ENCODE measurements around the gene TBCA. TPM values are rescaled to one million over a fixed set of nuclear protein-coding genes. Genes with fewer than 3 reads are reported as not detected.
"Not testable (repeated sequence)": the region's sequence is repeated elsewhere in the genome, so short reads cannot be mapped to it uniquely, and the experiment has no call there.

TBCA gene
- total and polyA plus RNA-seq, 8 donors = 33.3 to 328 (median 127) TPM

GRCh38 chr5:77758141-77758938 is 17.8 kb downstream of the TBCA start:
- no peak overlapping the region for H3K4me3 ChIP-seq
- no peak for DNase-seq
- 84 to 92% (median 90%) methylated on average over 10 of the region's 10 CpGs for WGBS, 5 donors
- peaks cover 0 to 2% (median 0%) of the 10 kb centered on the region in 4 donors for H3K9me3 ChIP-seq
- H3K27ac ChIP-seq = no peak overlapping the region
- no peak for TF ChIP-seq EP300 (IDR thresholded peaks at IDR 0.05)
- TF ChIP-seq POLR2AphosphoS5 (IDR thresholded peaks at IDR 0.05) = no peak
- TF ChIP-seq POLR2A (IDR thresholded peaks at IDR 0.05) = no peak
- no peak for TF ChIP-seq CTCF (IDR thresholded peaks at IDR 0.05)
- no peaks in the 10 kb centered on the region for H3K27me3 ChIP-seq
- intact Hi-C loops (cut with DNase I; ENCODE audit: low total_unique reads) = no loop called here
- H3K36me3 ChIP-seq = no peaks in the 10 kb centered on the region
- peaks cover 0 to 41% (median 14%) of the 10 kb centered on the region in 4 donors for H3K4me1 ChIP-seq

GRCh38 chr5:77751328-77752023 is 24.7 kb downstream of the TBCA start:
- no peaks in the 10 kb centered on the region for H3K27me3 ChIP-seq

GRCh38 chr5:77750928-77751327 is 25.2 kb downstream of the TBCA start:
- DNase-seq; H3K27ac ChIP-seq; intact Hi-C loops (cut with DNase I; ENCODE audit: low total_unique reads); H3K27me3 ChIP-seq; H3K9me3 ChIP-seq; H3K36me3 ChIP-seq; H3K4me3 ChIP-seq: not testable (repeated sequence)
- 82 to 96% (median 91%) methylated on average over 6 of the region's 6 CpGs for WGBS, 5 donors
- peaks cover 0 to 30% (median 12%) of the 10 kb centered on the region in 4 donors for H3K4me1 ChIP-seq

More at GRCh38 chr5:77751328-77752023, 24.7 kb downstream of the TBCA start:
- H3K4me1 ChIP-seq = peaks cover 0 to 30% (median 13%) of the 10 kb centered on the region in 4 donors
- TF ChIP-seq POLR2A (IDR thresholded peaks at IDR 0.05) = no peak
- no peak for TF ChIP-seq CTCF (IDR thresholded peaks at IDR 0.05)
- no peak for TF ChIP-seq EP300 (IDR thresholded peaks at IDR 0.05)
- no peak for DNase-seq
- 86 to 95% (median 94%) methylated on average over 9 of the region's 9 CpGs for WGBS, 5 donors
- no peaks in the 10 kb centered on the region for H3K36me3 ChIP-seq
- H3K9me3 ChIP-seq = no peaks in the 10 kb centered on the region
- no peak overlapping the region for H3K27ac ChIP-seq
- no peak overlapping the region for H3K4me3 ChIP-seq
- intact Hi-C loops (cut with DNase I; ENCODE audit: low total_unique reads) = no loop called here

GRCh38 chr5:77748160-77748559 is 28.0 kb downstream of the TBCA start:
- intact Hi-C loops (cut with DNase I; ENCODE audit: low total_unique reads) = no loop called here
- Histone ChIP-seq H3K36me3 (no peaks in the 10 kb centered on the region), H3K4me3 (no peak overlapping the region), H3K4me1 (peaks cover 0 to 29% (median 17%) of the 10 kb centered on the region in 4 donors), H3K9me3 (no peaks in the 10 kb centered on the region), H3K27ac (no peak overlapping the region), H3K27me3 (no peaks in the 10 kb centered on the region)
- 50 to 68% (median 59%) methylated on average over 2 of the region's 2 CpGs for WGBS, 5 donors
- no peak for DNase-seq
- TF ChIP-seq POLR2A (IDR thresholded peaks at IDR 0.05) = no peak
- no peak for TF ChIP-seq CTCF (IDR thresholded peaks at IDR 0.05)
- no peak for TF ChIP-seq POLR2AphosphoS5 (IDR thresholded peaks at IDR 0.05)
- TF ChIP-seq EP300 (IDR thresholded peaks at IDR 0.05) = no peak
